Right ventricle myocardium superior (tissue), 1 donor: ENCODE measurements around the gene WHRN. TPM values are rescaled to one million over a fixed set of nuclear protein-coding genes. Genes with fewer than 3 reads are reported as not detected.

ENCODE experiments used
- ATAC-seq: fragments of 200-7000 bp; cut with Tn5 transposase; one replicate; pipeline ENCODE4 v1.9.1; 2020; ENCODE audit warnings: mild to moderate bottlenecking; ENCODE audit not compliant: poor library complexity
- DNase-seq: peaks from one replicate; pipeline ENCODE4 v3.0.0-alpha.2; 2020
- intact Hi-C: fragments of 100-400 bp; cut with DNase I; formaldehyde crosslinking; loops from one replicate; pipeline ENCODE4 v1.11.2; 2022
- total RNA-seq: library from RNA; stranded (reverse); fragmentation: NEBNext Ultra II Directional; extraction: Animal tissue kit (Norgen Biotek cat#: 25700); gene quantifications from one replicate; pipeline ENCODE4 v1.2.1, GENCODE V29; 2021
- donor health status: DM: no; HTN: yes; CAD: no; lungs with severe emphysema.

The WHRN gene
- total RNA-seq, 1 donor from 2014 or later: 0.56 TPM

DNA sequence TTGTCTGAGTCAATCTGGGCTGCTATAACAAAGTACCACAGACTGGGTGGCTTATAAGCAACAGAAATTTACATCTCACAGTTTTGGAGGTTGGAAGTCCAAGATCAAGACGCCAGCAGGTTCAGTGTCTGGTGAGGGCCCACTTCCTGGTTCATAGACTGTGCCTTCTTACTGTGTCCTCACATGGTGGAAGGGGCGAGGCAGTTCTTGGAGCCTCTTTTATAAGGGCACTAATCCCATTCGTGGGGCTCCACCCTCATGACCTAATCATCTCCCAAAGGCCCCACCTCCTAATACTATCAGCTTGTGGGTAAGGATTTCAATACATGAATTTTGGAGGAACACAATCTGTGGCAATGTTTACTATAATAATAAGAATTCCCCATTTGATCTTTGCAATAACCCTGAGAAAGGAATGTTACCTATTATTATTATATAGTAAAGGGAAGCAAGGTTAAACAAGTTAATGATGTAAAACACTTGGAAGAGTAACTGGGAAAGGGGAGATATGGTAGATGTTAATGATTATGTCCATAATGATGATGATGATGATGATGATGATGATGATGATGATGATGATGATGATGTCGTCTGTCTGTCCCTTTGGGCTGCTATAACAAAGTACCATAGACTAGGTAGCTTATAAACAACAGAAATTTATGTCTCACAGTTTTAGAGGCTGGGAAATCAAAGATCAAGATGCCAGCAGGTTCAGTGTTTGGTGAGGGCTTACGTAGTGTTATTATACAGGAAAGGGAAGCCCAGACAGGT lies 40.8 kb downstream of the WHRN start:
- ATAC-seq (no peak), DNase-seq (no peak)
- intact Hi-C loops: no loop called here

DNA sequence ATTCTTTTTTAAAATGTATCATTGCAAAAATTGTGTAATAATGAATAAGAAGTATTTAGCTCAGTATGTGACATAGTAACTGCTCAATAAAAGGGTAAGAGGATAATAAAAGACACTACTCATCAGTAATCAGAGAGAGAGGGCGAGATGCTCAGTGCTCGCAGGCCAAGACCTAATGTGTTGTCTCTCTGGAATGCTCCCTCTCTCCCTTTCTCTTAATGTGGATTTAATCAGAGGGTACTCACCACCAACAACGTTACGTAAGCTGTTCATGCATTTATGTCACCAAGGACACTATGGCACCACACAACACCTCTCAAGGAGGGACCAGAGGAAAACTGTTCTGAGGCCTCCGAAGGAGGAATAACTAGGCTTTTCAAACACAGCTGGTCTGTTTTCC lies 42.5 kb downstream of the WHRN start:
- DNase-seq (no peak), ATAC-seq (no peak)
- intact Hi-C loops: no loop called here

DNA sequence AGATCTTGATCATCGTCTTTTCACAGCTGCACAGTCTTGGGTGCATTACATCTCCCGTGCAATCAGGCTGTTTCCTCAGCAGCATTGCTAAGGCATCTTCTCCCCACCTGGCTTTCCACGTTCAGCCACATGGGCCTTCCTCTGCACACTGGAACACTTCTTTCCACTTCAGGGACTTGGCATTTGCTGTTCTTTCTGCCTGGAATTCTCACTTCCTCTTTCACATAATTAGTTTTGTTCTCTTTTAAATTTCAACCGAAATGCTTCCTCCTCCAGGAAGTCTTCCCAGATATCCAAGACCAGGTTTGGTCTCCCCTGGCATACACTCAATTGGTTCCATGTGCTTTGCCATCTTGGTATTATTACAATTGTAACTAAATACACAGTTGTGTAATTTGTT lies 43.8 kb downstream of the WHRN start:
- DNase-seq (no peak), ATAC-seq (no peak)
- intact Hi-C loops: no loop called here

DNA sequence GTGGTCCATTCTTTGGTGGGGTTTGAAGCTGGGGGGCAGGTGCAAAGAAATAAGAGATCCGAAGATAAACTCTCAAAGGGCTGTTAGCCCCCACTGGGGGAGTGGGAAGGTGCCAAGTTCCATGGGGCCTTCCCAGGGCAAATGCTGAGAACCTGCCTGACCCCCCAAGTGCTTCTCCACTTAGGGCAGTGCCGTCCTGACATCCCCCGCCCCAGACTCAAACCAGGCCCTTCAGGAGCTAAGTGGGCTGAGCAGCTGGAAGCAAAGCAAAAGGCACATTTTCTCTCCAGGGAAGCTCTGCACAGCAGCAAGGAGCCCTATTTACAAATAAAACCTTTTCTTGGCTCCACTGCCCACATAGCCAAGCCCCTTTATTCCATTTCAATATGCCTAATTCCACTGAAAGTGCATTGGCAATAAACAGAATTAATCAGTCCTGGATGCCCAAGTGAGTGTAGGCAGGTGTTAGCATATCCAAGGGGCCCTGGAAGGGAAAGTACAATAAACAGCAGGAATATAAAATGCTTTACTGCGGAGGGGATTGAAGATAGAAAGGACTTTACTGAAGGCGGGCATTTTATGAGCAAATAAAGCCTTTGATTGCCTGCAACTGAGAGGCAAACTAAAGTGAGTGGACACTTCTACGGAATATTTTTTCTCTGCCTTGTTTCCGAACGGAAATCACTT lies 44.6 kb downstream of the WHRN start:
- DNase-seq (no peak), ATAC-seq (no peak)
- intact Hi-C loops: no loop called here

DNA sequence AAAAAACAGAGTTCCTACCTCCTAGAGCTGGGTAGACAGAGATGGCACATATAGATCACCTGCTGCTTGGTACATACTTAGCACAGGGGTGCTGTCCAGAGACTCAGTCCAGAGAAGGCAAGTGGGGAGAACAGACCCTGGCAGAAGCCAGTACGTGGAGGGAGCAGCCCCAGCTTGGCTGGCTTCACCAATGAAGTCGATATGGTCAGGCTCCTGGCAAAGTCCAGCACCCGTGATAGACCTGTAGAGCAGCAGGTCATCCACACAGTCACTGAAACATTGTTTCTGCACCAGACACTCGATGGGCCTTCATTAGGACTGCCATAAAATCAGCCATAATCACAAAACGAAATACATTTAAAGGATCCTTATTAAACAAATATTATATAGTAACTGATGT lies 45.8 kb downstream of the WHRN start:
- intact Hi-C loops: no loop called here
- ATAC-seq (no peak), DNase-seq (no peak)

DNA sequence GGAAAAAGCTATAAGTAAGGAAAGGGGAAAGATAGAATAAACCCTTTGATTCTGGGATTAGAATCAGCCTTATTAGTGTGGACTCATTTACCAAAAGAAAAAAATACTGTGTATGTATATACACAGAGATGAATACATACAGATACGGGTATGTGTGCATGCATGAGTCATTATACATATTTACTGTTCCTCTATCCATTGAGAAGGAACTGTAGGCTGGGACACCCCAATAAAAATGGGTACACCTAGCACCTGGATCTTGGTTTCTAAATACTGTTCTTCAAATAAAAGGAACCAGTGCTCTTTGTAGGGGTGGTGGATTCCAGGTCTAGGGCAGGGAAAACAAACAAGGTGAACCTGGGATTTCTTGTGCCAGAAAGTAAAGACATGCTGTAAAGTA lies 48.3 kb downstream of the WHRN start:
- DNase-seq (no peak), ATAC-seq (no peak)
- intact Hi-C loops: no loop called here

DNA sequence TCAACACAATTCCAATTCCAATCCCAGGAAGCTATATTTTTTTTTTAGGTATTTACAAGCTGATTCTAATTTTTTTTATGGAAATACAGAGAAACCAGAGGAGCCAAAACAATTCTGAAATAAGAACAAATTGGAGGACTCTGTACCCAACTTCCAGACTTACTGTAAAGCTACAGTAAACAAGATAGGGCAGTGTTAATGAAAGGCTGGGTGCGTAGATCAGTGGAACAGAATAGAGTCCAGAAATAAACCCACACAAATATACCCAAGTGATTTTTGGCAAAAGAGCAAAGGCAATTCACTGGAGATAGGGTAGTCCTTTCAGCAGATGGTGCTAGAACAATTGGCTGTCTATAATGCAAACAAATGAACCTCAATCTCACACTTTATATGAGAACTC lies 50.6 kb downstream of the WHRN start:
- no peak for DNase-seq
- ATAC-seq: no peak
- intact Hi-C loops: no loop called here

DNA sequence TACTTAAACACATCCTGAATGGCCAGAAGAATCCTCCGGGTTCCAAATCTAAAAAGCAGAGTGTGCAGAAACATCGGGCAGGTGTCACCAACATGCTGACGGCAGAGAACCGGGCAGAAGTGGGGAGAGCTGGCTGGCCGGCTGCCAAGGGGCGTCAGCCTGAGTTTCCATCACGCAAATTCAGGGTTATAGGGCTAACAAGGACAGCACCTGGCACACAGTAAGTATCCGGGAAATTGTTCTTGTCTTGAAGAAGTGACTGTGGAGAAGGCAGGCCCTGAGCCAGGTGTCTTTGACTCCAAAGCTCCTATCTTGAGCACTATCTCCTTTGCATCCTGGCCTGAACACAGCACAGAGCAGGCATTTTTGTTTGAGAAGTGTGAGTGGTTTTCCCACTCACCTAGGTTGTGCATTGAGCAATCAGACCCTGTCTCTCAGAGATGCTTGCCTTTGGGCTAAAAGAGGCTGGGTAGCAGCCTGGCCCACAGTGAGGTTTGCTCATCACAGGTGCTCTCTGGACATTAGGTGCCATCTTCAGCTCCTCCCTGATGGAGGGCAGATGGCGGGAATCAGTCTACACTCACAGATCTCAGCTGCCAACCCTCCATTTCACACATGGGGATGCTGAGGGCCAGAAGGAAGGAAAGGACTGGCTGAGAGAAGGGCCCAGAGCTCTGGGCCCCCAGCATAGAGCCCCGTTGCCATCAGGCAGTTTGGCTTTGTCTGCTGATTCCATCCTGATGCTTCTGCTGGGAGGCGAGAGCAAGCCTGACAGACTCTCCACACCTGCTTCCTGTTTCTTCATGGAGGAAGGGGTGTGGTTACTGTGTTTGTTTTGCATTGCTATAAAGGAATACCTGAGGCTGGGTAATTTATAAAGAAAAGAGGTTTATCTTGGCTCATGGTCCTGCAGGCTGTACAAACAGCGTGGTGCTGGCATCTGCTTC lies 52.8 kb downstream of the WHRN start:
- ATAC-seq (no peak), DNase-seq (no peak)
- intact Hi-C loops: no loop called here

DNA sequence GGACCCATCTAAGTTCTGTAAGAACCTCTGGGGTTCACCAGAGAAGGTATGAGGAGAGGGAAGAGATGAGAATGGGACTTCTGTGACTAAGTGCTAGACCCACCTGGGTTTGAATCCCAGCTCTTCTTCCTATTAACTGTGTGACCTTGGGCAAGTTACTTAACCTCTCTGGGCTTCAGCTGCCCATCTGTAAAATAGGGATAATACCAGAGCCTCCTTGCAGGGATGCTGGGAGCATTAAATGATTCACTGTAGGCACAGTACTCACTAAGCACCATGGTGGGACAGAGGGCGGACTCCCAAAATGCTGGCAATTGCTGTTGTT lies 53.6 kb downstream of the WHRN start:
- DNase-seq: no peak
- ATAC-seq: no peak
- intact Hi-C loops: no loop called here

DNA sequence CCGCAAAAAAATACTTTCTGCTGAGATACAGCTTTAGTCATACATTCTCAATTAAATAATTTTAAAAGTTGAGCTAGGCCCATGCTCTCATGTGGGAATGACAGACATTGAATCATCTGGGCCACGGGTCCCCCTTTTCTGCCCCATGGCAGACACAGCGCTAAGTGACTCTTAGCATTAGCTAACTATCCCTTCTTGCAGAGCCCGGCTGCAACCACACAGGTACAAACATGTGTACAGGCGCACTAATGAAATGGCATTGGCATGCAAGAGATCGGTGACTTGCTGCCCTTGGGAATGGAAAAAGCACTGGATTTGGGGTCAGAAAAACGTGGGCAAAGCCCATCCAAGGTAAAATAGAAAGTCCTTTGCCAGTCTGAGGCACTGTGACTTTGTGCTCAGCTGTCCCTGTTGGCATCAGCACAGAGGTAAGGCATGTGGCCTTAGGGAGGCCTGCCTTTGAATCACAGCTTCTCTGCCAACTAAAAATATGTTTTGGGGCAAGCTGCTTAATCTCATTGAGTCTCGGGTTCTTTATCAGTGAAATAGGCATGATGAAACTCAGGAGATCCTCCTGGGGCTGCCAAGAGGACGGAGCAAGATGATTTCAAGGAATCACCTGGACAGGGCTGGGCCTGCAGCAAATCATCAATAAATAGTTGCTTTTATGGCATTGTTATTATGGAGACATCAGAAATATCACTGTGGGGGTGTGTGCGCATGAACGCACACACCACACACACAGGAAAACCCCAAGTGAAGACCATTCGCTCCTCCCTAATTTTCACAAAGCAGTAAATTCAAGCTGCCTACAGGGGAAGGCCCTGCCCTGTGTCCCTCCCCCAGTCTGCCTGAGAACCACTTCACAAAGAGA lies 54.2 kb downstream of the WHRN start:
- DNase-seq (no peak), ATAC-seq (no peak)
- intact Hi-C loops: no loop called here

DNA sequence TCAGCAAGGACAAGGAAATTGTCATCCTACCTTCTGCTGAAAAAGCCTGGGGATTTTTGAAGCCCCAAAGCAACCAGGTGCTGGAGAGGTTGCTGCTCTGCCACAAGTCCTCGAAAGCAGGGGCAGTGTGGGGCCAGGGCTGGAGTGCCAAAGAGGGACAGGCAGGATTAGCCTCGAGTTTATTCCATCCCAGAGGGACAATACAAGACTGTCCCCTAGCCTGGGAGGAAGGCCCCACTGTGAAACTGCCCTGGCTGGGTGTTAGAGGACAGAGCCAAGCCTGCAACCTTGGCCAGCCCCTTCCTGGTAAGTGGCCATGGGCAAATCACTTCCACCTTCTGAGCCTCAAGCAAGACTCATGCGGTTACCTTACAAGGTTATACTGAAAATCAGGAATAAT lies 55.1 kb downstream of the WHRN start:
- DNase-seq (no peak), ATAC-seq (no peak)
- intact Hi-C loops: no loop called here

DNA sequence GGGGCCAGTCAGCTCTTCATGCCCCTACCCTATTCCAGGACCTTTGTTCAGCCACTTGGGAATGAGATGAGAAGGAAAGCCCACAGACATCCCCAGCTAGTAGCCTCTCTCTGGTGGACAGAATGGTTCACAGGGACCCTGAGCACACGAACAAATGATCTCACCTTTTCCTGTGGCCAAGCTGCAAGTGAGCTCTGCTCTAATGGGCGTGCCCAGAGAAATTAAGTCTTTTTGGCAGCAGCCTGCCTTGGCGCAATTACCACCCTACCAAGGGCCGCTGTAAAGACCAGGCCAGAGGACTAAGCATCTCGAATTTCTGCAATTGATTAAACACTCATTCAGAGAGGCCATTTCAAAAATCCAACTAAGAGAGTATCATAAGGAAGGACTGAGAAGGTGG lies 56.0 kb downstream of the WHRN start:
- intact Hi-C loops: no loop called here
- ATAC-seq (no peak), DNase-seq (no peak)

DNA sequence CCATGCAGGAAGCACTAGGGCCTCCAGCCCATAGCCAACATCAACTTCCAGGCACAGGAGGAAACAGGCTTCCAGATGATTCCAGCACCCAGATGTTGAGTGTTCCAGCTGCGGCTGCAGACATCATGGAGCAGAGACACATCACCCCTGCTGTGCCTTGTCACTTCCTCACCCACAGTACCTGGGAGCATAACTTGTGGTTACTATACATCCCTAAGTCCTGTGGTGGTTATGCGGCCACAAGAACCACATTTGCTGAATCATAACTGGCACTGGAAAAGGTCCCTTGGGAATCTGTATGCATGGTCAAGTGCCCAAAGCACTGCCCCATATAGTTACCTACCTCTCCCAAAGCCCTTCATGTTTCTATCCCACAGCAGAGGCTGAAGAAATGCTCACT lies 56.6 kb downstream of the WHRN start:
- DNase-seq (no peak), ATAC-seq (no peak)
- intact Hi-C loops: no loop called here

DNA sequence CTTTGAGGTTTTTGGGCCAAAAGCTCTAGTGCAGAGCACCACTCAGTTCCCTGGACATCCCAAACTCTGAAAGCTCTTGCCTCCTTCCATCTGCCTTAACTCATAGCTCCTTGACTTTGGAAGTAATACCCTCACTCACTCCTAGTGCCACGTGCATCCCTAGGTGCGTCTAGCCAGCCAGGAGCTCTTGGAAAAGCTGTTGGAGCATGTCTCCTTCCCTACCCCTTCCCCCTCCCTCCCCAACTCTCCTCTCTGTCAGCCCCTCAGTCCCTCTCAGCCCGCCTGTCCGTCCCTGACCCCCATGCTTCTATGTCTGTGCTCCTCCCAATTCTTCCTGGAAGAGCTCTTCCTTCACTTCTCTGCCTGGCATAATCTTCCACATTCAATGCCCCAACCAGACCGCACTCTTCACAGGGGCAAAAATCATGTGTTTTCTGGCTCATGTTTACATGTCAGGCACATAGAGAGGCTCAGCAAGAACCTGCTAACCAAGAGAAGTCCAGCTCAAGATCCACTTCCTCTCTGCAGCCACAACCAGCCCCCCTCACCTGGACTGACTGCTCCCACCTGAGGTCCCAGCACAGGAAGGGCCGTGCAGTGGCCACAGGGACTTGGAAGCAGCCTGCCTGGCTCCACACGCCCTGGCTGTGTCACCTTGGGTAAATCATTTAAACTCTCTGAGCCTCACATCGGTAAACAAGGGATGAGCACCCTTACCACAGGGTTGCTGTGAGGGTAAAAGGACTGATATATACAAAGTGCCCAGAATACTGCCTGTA lies 58.4 kb downstream of the WHRN start:
- ATAC-seq: no peak
- no peak for DNase-seq
- intact Hi-C loops: no loop called here

DNA sequence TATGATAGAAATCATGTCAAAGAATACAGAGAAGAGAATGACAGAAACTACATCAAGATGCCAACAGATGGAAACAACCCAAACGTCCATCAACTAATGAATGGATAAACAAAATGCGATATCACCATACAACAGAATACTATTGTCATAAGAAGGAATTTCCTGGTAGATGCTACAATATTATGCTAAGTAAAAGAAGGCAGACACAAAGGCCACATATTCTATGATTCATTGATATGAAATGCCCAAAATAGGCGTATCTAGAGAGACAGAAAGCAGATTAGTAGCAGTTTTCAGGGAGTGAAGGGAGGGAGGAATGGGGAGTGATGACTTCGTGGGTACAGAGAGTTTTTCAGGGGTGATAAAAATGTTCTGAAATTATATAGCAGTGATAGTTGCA lies 59.2 kb downstream of the WHRN start:
- ATAC-seq: no peak
- no peak for DNase-seq
- intact Hi-C loops: no loop called here

DNA sequence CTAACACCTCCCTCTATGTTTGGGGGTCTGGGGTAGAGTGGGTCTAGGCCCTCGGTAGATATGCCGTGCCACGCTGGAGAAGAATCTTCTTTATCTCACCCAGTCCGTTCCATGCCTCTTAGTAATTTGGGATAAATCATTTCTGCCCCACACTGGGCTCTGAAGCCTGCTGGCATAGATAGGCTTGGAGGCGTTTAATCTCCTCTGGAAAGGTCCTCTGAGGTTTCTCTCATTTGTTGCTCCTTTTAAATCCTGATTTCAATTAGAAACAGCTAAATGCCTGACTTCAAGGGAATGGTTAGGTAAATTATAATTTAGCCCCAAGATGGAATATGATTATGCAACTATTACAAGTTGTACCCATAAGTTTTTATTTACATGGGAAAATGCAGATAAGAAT lies 59.7 kb downstream of the WHRN start:
- ATAC-seq (no peak), DNase-seq (no peak)
- intact Hi-C loops: no loop called here

DNA sequence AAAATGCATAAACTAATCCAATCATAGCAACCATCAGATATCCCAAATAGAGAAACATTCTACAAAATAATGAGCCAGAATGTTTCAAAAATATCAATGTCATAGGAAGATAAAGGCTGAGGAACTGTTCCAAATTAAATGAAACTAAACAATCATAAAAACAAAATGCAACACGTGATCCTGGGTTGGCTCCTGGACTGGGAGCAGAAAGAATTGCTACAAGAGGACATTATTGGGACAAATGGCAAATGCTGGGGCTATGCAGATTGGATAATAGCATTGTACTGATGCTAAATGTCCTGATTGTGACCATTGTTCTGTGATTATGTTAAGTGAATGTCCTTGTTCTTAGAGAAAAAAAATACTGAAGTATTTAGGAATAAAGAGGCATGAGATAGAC lies 63.3 kb downstream of the WHRN start:
- ATAC-seq: no peak
- intact Hi-C loops: no loop called here
- DNase-seq: no peak

DNA sequence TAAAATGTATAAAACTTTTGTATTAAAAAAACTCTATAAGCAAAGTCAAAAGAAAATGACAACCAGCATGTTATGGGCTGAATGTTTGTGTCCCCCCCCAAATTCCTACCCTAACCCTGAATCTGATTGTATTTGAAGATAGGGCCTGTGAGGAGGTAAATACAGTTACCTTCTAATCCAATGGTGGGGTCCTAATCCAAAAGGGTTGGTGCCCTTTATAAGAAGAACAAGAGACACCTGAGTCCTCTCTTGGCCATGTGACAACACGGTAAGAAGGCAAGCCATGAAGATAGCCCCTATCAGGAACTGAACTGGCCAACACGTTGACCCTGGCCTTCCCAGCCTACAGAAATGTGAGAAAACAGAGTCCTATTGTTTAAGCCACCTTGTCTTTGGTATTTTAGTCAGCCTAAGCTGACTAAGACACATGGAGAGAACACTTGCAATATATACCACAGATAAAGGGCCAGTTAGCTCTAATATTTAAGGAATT lies 67.8 kb downstream of the WHRN start:
- ATAC-seq: no peak
- intact Hi-C loops: no loop called here

More for the DNA sequence above, 67.8 kb downstream of the WHRN start:
- DNase-seq: no peak
